ENCODE measurements around the gene TRPM5. TPM values are rescaled to one million over a fixed set of nuclear protein-coding genes. Genes with fewer than 3 reads are reported as not detected.
A peak's percentile ranks its signal among the peaks of the same experiment; 100 is the strongest.

TRPM5 gene
- total and polyA plus RNA-seq, 11 donors = not detected

DNA sequence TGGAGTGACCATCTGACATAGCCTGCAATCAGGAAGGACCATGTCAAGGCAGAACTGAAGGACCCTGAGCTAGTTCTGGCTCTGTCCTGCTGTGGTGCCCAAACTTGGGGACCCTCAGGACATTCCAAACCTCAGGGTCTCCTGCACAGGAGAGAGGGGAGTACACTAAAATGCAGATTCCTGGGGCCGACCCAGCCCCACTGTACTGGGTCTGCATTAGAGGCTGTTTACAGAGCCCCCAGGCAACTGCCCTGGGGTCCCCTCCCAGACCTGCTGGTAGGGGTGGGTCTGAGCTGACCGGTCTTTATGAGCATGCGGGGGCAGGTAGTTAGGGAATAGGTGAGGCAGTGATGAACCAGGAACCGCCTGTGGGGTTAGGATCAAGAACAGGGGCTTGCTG is 6.8 kb downstream of the TRPM5 start:
- Histone ChIP-seq H3K27me3 (no peaks in the 10 kb centered on the region), H3K4me1 (no peaks in the 10 kb centered on the region), H3K4me3 (no peak overlapping the region), H3K36me3 (no peaks in the 10 kb centered on the region), H3K9me3 (peaks cover 0 to 4% (median 0%) of the 10 kb centered on the region in 12 donors), H3K27ac (no peak overlapping the region)
- peak in 1 of 5 donors; percentile 25 for DNase-seq
- intact Hi-C loops (cut with DNase I) = no loop called here
- no peak for ATAC-seq
- 87 to 90% (median 89%) methylated on average over 4 of the region's 4 CpGs for WGBS, 4 donors
- no peak for TF ChIP-seq POLR2A (IDR thresholded peaks at IDR 0.05)

DNA sequence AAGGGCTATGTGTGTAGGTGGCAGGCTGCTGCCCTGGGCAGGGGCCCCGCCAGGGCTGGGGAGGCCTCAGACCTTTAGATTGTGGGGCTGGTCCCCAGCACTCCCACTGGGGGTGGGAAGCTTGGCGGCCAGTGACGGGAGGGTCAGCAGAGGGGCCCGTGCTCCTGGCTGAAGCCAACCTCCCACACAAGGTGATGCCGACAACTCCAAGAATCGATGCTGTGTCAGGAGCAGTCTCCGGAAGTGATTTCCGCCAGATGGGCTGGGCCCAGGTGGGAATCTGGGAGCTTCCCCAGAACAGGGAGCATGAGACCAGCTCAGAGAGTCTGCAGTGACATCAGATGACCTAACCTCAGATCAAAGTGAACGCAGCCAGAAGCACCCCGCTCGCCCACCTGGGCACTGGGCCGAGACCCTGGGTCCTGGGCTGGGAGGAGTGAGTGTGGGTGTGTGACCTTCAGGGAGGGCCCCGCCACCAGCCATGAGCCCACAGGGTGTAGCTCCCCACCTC is 7.7 kb downstream of the TRPM5 start:
- H3K4me1 ChIP-seq = no peaks in the 10 kb centered on the region
- H3K9me3 ChIP-seq = peaks cover 0 to 4% (median 0%) of the 10 kb centered on the region in 12 donors
- ATAC-seq = no peak
- H3K4me3 ChIP-seq = no peak overlapping the region
- no peaks in the 10 kb centered on the region for H3K36me3 ChIP-seq
- H3K27ac ChIP-seq = no peak overlapping the region
- intact Hi-C loops (cut with DNase I) = no loop called here
- TF ChIP-seq POLR2A (IDR thresholded peaks at IDR 0.05) = no peak
- TF ChIP-seq, protein P1, sequence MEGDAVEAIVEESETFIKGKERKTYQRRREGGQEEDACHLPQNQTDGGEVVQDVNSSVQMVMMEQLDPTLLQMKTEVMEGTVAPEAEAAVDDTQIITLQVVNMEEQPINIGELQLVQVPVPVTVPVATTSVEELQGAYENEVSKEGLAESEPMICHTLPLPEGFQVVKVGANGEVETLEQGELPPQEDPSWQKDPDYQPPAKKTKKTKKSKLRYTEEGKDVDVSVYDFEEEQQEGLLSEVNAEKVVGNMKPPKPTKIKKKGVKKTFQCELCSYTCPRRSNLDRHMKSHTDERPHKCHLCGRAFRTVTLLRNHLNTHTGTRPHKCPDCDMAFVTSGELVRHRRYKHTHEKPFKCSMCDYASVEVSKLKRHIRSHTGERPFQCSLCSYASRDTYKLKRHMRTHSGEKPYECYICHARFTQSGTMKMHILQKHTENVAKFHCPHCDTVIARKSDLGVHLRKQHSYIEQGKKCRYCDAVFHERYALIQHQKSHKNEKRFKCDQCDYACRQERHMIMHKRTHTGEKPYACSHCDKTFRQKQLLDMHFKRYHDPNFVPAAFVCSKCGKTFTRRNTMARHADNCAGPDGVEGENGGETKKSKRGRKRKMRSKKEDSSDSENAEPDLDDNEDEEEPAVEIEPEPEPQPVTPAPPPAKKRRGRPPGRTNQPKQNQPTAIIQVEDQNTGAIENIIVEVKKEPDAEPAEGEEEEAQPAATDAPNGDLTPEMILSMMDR (IDR thresholded peaks at IDR 0.05) = no peak
- no peaks in the 10 kb centered on the region for H3K27me3 ChIP-seq
- DNase-seq = peak in 1 of 5 donors; percentile 33
- 84 to 88% (median 86%) methylated on average over 12 to 13 of the region's 13 CpGs for WGBS, 4 donors

DNA sequence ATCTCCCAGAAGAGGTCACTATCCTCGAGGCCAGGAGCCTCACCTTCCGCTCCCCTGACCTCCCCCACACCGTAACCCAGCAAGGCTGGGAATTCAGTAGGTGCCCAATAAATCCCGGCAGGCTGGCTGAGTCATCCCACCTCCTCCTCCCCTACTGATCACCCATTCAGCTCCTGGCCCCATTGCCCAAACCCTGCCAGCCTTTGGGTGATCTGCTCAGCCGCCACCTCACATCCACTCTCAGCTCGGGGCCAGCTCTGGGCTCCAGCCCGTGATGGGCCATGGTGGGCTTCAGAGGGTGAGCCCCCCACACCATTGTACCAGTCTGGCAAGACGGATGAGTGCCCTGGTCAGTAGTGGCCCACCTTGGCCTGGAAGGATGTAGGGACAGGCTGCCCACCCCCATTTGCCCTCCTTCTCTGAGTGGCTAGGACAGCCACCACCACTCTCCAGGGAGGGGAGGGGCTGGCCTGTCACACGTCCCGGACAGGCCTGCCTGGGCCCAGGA is 8.2 kb downstream of the TRPM5 start:
- Histone ChIP-seq H3K9me3 (peaks cover 0 to 4% (median 0%) of the 10 kb centered on the region in 12 donors), H3K36me3 (no peaks in the 10 kb centered on the region), H3K27ac (no peak overlapping the region), H3K4me3 (no peak overlapping the region), H3K4me1 (no peaks in the 10 kb centered on the region), H3K27me3 (no peaks in the 10 kb centered on the region)
- no peak for ATAC-seq
- intact Hi-C loops (cut with DNase I) = no loop called here
- TF ChIP-seq, protein P1 (IDR thresholded peaks at IDR 0.05) = no peak
- no peak for TF ChIP-seq POLR2A (IDR thresholded peaks at IDR 0.05)
- DNase-seq = peak in 1 of 5 donors; percentile 47
- WGBS, 4 donors = 75 to 88% (median 82%) methylated on average over 8 to 10 of the region's 10 CpGs

DNA sequence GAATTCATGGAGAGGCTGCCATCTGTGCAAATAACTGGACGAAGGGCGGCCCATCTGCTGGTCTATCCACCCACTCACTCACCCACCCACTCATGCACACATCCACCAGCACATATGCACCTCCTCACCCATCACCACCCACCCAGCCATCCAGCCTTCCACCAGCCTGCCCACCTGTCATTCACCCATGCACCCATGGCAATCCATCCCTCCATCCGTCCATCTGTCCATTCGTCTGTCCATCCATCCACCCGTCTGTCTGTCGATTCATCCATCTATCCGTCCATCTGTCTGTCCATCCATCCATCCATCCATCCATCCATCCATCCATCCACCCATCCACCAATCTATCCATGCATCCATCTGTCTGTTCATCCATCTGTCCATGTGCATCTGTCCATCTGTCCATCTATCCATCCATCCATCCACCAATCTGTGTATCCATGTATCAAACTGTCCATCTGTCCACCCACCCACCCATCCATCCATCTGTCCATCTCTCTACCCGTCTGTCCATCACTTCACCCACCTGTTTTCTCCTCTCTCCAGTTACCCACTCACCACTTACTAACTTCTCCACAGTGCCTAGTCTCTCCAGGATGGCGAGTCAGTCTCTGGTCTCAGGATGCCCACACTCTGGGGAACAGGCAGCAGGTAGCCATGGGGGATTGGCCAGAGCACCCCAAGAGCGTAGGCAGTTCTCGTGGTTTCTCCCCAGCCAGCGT is 8.9 kb downstream of the TRPM5 start:
- 84 to 92% (median 91%) methylated on average over 12 of the region's 12 CpGs for WGBS, 4 donors
- DNase-seq = peak in 1 of 5 donors; percentile 36
- no peak overlapping the region for H3K4me3 ChIP-seq
- no peak for ATAC-seq
- no peaks in the 10 kb centered on the region for H3K4me1 ChIP-seq
- peaks cover 0 to 4% (median 0%) of the 10 kb centered on the region in 12 donors for H3K9me3 ChIP-seq
- no peaks in the 10 kb centered on the region for H3K36me3 ChIP-seq
- TF ChIP-seq, protein P1 (IDR thresholded peaks at IDR 0.05) = no peak
- TF ChIP-seq POLR2A (IDR thresholded peaks at IDR 0.05) = no peak
- no peak overlapping the region for H3K27ac ChIP-seq
- no peaks in the 10 kb centered on the region for H3K27me3 ChIP-seq
- intact Hi-C loops (cut with DNase I) = no loop called here

Measured in heart left ventricle (tissue), 16 donors.